ENCODE results near the gene POLA2. TPM values are rescaled to one million over a fixed set of nuclear protein-coding genes. Genes with fewer than 3 reads are reported as not detected.
"Not testable (repeated sequence)": the region's sequence is repeated elsewhere in the genome, so short reads cannot be mapped to it uniquely, and the experiment has no call there.

The POLA2 gene
- total RNA-seq, 1 donor from 2014 or later: 2.9 TPM

- FAIRE-seq (no peak), DNase-seq (ENCODE audit: low spot score in 2 of 2) (no peak)
Measured at GRCh38 chr11:65241134-65241533, 20.6 kb upstream of the POLA2 start.

- no peak for DNase-seq (ENCODE audit: low spot score in 2 of 2)
- no peak for FAIRE-seq
Measured at GRCh38 chr11:65241692-65242091, 20.1 kb upstream of the POLA2 start.

GRCh38 chr11:65242389-65242788 is 19.4 kb upstream of the POLA2 start:
- DNase-seq (ENCODE audit: low spot score in 2 of 2) (no peak), FAIRE-seq (no peak)

- no peak for DNase-seq (ENCODE audit: low spot score in 2 of 2)
- FAIRE-seq: no peak
Measured at GRCh38 chr11:65243797-65244196, 18.0 kb upstream of the POLA2 start.

GRCh38 chr11:65245046-65245445 is 16.7 kb upstream of the POLA2 start:
- not testable (repeated sequence) for FAIRE-seq; DNase-seq (ENCODE audit: low spot score in 2 of 2)

GRCh38 chr11:65246506-65246905 is 15.3 kb upstream of the POLA2 start:
- no peak for DNase-seq (ENCODE audit: low spot score in 2 of 2)

GRCh38 chr11:65248184-65248710 is 13.5 kb upstream of the POLA2 start:
- not testable (repeated sequence) for FAIRE-seq; DNase-seq (ENCODE audit: low spot score in 2 of 2)

More at GRCh38 chr11:65246506-65246905, 15.3 kb upstream of the POLA2 start:
- no peak for FAIRE-seq

GRCh38 chr11:65251476-65251875 is 10.3 kb upstream of the POLA2 start:
- no peak for FAIRE-seq

GRCh38 chr11:65254724-65255123 is 7.0 kb upstream of the POLA2 start:
- DNase-seq (ENCODE audit: low spot score in 2 of 2): no peak
- FAIRE-seq: no peak

More at GRCh38 chr11:65251476-65251875, 10.3 kb upstream of the POLA2 start:
- no peak for DNase-seq (ENCODE audit: low spot score in 2 of 2)

GRCh38 chr11:65258988-65259387 is 2.8 kb upstream of the POLA2 start:
- no peak for FAIRE-seq
- no peak for DNase-seq (ENCODE audit: low spot score in 2 of 2)

- FAIRE-seq: no peak
- no peak for DNase-seq (ENCODE audit: low spot score in 2 of 2)
Measured at GRCh38 chr11:65260302-65260701, 1.5 kb upstream of the POLA2 start.

- DNase-seq (ENCODE audit: low spot score in 2 of 2): no peak
- no peak for FAIRE-seq
Measured at GRCh38 chr11:65260756-65261590, 789 bp upstream of the POLA2 start.

GRCh38 chr11:65262381-65262680 is 569 bp downstream of the POLA2 start:
- FAIRE-seq: no peak
- no peak for DNase-seq (ENCODE audit: low spot score in 2 of 2)

- FAIRE-seq: no peak
Measured at GRCh38 chr11:65262776-65263175, 1.0 kb downstream of the POLA2 start.

GRCh38 chr11:65264747-65265146 is 3.0 kb downstream of the POLA2 start:
- not testable (repeated sequence) for DNase-seq (ENCODE audit: low spot score in 2 of 2); FAIRE-seq

More at GRCh38 chr11:65262776-65263175, 1.0 kb downstream of the POLA2 start:
- no peak for DNase-seq (ENCODE audit: low spot score in 2 of 2)

- FAIRE-seq: no peak
- DNase-seq (ENCODE audit: low spot score in 2 of 2): no peak
Measured at GRCh38 chr11:65266210-65266609, 4.4 kb downstream of the POLA2 start.

- peak; percentile 42 to 74 for DNase-seq (ENCODE audit: low spot score in 2 of 2)
- FAIRE-seq: peak; percentile 60
Measured at GRCh38 chr11:65274735-65275682, 13.2 kb downstream of the POLA2 start.

GRCh38 chr11:65275906-65276305 is 14.1 kb downstream of the POLA2 start:
- DNase-seq (ENCODE audit: low spot score in 2 of 2) (no peak), FAIRE-seq (no peak)

GRCh38 chr11:65277631-65278277 is 16.0 kb downstream of the POLA2 start:
- FAIRE-seq (no peak), DNase-seq (ENCODE audit: low spot score in 2 of 2) (no peak)

- FAIRE-seq (no peak), DNase-seq (ENCODE audit: low spot score in 2 of 2) (no peak)
Measured at GRCh38 chr11:65278356-65278755, 16.6 kb downstream of the POLA2 start.

All from frontal cortex (tissue), 4 donors.